Fibroblast of pulmonary artery (primary cell): ENCODE measurements around the gene C1orf115.

Source experiments
- DNase-seq: peaks from one replicate; pipeline ENCODE4 v3.0.0-alpha.2; 2010; ENCODE audit warnings: low read depth
- H3K4me3 ChIP-seq: replicated peaks from 2 replicates; pipeline ENCODE4 v1.5.1; 2011; ENCODE audit warnings: low read depth, mild to moderate bottlenecking, control low read depth, low read length, moderate library complexity
- TF ChIP-seq, protein P1 (sequence below): IDR thresholded peaks from 2 replicates; pipeline ENCODE4 v1.5.1; 2011; ENCODE audit warnings: mild to moderate bottlenecking, control low read depth, low read length, inconsistent platforms; ENCODE audit errors: missing control alignments

C1orf115 gene

DNA sequence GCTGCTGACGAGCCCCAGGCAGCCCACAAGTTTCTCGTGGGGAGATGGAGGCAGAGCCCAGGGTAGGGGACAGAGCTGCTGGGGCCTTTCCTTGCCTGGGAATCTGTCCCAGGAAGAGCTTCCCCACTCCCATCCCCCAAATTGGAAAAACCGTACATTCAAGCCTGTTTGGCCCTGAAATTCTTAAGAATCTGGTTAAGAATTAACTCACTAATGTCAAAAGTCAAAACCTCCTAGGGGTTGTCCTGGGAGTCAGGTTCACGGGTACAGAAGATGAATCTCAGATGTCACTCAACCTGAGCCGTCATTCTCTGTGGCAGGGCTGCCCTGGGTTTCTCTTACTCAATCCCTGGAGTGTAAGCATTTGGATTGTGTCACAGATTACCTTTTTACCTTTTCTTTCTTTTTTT is 8.4 kb downstream of the C1orf115 start:
- TF ChIP-seq, protein P1, sequence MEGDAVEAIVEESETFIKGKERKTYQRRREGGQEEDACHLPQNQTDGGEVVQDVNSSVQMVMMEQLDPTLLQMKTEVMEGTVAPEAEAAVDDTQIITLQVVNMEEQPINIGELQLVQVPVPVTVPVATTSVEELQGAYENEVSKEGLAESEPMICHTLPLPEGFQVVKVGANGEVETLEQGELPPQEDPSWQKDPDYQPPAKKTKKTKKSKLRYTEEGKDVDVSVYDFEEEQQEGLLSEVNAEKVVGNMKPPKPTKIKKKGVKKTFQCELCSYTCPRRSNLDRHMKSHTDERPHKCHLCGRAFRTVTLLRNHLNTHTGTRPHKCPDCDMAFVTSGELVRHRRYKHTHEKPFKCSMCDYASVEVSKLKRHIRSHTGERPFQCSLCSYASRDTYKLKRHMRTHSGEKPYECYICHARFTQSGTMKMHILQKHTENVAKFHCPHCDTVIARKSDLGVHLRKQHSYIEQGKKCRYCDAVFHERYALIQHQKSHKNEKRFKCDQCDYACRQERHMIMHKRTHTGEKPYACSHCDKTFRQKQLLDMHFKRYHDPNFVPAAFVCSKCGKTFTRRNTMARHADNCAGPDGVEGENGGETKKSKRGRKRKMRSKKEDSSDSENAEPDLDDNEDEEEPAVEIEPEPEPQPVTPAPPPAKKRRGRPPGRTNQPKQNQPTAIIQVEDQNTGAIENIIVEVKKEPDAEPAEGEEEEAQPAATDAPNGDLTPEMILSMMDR = no peak
- no peak for DNase-seq
- H3K4me3 ChIP-seq = no peak overlapping the region

DNA sequence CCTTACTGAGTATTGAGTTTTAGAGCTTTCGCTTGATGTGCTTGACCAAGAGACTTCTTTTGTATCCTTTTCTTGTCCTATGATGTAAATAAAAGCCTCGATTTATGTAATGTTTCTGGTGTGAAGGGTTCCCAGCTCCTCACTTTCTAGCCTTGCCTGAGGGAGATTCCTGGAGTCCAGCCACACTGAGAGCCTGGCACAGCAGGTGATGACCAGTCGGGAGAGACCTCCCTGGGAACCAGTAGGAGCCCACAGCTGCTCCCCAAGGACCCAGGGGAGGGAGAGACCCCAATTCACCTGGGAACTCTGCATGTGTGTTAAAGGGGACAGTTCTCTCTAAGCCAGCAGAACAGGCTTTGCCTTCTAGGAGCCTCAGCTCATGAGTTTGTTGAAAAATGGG is 8.9 kb downstream of the C1orf115 start:
- no peak overlapping the region for H3K4me3 ChIP-seq
- DNase-seq = no peak
- TF ChIP-seq, protein P1 = no peak

DNA sequence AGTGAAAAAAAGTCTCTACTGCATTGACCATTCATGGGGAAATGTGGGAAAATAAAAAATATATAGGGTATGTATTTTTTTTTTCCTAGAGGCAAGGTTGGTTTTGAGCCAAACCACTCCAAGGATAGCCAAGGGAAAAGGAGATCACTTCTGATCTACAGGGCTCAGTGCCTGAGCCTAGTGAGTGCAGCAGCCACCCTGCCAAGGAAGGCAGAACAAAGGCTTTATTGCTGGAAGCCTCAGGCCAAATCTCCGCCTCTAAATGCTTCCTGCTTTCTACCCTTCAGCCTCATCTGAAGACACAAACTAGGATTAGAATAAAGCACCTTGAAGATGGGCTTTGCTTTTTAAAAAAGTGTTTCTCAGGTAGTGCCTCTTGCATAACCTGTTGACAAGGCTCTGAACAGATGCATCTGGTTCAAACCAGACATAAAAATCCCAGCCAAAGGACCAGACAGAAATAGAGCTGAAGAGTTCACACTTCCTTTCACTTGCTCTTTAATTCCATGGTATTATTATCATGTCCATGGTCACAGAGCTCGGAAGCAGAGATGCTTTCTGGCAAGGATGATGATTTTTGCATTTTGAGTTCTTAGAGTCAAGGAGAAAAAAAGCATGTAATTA is 10.5 kb downstream of the C1orf115 start:
- DNase-seq = peak; percentile 28
- TF ChIP-seq, protein P1 = no peak

DNA sequence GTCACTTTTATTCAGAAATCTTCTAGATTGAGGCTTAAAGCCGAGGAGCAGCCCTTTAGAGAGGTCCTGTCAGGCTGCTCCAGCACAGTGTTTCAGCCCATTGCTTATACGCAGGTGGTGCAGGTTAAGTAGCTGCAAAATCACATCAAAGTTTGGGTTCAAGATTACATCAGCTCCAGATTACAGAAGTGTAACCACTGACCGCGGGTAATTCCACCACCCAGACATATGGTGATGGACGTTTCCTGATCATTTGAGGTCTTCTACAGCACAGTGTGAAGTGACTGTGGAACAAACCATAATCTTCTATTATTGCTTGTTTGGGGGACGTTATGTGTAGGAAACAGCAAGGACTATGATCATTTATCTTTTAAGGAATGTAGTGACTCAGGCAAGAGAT is 11.8 kb downstream of the C1orf115 start:
- no peak for DNase-seq
- no peak overlapping the region for H3K4me3 ChIP-seq
- TF ChIP-seq, protein P1 = no peak

More for the DNA sequence above, 10.5 kb downstream of the C1orf115 start:
- H3K4me3 ChIP-seq = no peak overlapping the region

DNA sequence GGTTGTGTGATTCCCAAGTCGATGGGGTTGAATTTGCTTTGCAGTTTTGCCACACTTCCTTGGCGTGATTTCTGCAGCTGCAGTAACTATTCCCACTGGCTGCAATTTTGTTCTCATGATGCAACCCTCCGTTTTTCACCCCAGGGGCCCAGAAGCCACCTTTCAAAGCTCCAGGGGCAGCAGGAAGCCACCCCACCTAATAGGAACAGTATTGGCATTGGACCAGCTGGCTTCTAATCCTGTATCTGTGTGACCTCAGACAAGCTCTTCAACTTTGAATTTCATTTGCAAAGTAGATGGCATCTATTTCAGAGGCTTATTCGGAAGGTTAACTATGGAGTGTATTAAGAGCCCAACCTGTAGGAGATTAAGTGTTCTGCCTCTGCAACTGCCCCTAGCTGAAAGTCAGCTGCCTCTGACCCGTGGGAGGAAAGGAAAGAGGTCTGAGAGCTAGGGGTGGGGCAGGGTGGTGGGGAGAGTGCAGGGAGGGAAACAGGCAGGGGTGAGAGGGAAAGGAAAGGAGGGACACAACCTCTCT is 12.6 kb downstream of the C1orf115 start:
- TF ChIP-seq, protein P1 = no peak
- no peak overlapping the region for H3K4me3 ChIP-seq
- no peak for DNase-seq

DNA sequence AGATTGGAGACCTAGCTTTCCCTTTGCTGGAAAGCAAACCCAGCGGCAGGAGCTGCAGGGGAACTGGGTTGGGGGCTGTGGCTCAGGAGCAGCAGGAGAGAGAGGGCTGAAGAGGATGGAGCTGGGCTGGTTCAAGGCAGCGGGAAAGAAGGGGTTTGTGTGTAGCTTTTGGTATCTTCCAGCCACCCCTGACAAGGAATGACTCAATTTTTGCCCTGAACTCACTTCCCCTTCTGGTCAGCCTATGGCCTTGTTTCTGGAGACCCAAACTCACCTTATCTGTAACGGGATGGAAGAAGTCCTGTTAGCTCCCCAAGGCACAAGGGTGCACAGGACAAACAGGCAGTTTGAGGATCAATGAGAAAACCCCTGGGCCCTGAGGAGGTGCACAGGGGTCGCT is 13.1 kb downstream of the C1orf115 start:
- TF ChIP-seq, protein P1 = no peak
- DNase-seq = no peak
- H3K4me3 ChIP-seq = no peak overlapping the region

DNA sequence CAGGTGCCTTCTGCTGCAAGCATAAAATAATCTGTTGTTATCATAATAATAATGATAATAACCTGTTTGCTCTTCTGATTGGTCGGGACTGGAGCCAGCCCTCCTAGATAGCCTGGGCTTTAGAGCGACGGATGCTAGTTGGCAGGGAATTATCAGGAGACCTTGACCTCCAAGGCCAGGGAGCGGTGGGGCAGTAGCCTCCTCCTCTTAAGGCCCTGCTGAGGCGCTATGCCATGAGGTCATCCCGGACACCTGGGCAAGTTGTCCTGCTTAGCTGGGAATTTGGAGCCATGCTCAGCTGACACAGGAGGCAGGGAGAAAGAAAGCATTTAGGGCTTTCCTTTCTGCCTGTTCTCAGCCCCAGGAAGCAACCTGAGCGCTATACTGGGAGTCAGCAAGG is 15.6 kb downstream of the C1orf115 start:
- H3K4me3 ChIP-seq = no peak overlapping the region
- TF ChIP-seq, protein P1 = no peak
- no peak for DNase-seq
